ELR (cell line): ENCODE measurements around the gene XPNPEP1.

ENCODE experiments used
- DNase-seq: peaks from one replicate; pipeline ENCODE4 v3.0.0-alpha.2; 2015; ENCODE audit warnings: low read depth

XPNPEP1 gene

GRCh38 chr10:109922976-109923921, at the start of gene XPNPEP1:
TSS of gene XPNPEP1 (minus strand) at chr10:109923511. CDS start at chr10:109923433, 78 bp downstream.
- DNase-seq: peak; percentile 89

GRCh38 chr10:109972372-109973001, 49.2 kb upstream of the XPNPEP1 start:
- DNase-seq: no peak

DNA sequence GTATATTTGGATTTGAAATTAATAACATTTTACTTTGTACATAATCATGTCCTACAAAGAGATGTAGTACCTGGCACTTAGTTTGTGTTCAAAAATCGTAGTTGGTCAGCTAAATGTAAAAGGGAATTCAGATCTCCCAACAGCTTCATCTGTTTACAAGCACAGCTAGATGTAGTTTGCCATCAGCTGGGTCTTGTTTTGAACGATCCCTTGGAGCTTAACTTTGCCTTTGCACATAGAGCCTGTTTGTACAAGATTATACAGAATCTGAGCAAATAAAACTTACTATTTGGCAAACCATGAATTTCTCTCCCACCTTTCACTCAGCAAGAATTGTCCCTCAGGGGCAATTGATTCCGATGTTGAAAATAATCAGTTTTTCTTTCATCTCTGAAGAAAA, 48.3 kb upstream of the XPNPEP1 start:
- DNase-seq: no peak

DNA sequence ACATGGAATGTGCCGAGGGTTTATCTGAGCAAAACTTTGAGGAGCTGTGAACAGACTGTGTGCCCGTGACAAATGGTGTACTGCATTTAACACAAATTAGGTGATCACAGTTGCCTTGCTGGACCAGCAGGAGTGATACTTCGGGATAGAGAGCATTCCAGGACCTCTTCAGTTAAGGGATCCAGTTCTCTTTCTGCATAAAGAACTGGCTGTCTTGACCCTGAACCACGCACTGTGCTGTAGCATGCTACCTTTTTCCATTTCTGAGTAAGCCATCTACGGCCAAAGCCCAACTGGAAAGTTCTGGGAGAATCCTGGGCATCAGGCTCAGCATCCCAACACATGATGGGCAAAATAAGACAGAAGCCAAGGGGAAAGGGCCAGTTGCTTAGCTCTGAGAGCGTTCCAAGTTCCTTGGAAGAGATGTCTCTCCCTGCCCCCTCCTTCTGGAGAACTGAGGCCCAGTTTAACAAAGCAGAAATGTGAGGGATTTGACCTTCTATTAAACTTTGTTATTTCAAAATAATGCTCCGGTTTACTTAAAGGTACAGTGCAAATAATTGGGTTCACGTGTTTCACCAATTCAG, 46.5 kb upstream of the XPNPEP1 start:
- no peak for DNase-seq

DNA sequence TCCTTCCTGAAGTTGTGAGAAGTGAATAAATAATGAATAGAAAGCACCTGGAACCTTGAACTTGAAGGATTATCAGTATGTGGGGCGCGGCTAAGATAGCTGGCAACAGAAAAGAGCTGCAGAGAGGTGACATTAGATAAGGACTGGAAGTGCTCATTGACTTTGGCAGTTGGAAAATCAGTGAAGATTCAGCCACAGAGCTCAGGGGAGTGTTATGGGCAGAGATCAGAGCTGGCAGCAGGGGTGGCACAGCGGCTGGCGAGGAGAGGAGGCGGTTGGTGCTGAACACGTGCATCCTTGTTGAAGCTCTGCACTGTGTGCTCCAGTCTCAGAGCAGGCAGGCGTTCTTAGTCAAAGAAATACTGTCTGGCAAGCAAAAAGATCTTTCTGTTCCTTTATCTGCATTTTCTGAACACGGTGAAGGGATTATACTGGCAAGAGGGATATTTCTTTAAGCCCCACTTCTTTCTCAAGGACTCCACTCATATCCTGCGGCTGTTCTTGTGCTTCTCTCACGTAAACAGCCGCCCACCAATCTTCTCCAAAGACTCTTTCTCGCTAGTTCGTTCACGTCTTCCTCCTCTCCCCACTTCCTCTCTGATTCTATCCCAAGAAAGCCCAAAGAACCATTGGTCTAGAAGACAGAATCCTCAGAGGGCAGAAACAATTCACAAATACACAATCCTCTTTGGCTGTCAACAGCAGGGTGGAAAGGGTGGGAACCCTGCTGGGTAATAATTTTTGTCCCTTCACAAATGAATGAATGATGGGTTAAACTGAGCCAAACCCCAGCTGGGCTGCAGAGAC, 45.8 kb upstream of the XPNPEP1 start:
- no peak for DNase-seq

DNA sequence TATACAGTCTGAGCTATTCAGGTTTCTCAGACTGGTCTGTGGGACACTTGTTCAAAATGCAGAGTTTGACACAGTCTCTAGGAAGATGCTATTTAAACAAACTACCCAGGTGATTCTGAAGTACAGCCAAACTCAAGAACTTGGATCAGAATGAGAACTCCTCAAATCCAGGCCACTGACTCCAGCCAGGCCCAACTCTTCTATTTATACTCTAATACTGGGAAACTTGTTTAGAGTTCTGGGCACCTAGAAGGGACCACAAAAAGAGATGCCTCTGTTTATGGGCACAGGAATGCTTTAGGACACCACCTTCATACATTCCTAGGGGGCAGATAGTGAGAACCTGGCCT, 44.4 kb upstream of the XPNPEP1 start:
- no peak for DNase-seq

GRCh38 chr10:109966961-109967738, 43.8 kb upstream of the XPNPEP1 start:
- peak; percentile 74 for DNase-seq

DNA sequence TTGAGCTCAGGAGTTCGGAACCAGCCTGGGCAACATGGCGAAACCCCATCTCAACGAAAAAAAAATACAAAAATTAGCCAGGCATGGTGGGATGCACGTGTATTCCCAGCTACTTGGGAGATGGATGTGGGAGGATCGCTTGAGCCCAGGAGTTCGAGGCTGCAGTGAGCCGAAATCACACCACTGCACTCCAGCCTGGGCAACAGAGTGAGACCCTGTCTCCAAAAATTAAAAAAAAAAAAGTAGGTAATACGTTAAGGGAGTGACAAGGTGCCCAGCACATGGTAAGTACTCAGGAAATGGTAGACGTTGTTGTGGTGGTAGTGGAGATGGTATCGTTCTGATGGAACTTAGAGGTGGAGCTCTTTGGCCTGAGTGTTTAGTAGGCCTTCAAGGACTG, 41.0 kb upstream of the XPNPEP1 start:
- DNase-seq: no peak

DNA sequence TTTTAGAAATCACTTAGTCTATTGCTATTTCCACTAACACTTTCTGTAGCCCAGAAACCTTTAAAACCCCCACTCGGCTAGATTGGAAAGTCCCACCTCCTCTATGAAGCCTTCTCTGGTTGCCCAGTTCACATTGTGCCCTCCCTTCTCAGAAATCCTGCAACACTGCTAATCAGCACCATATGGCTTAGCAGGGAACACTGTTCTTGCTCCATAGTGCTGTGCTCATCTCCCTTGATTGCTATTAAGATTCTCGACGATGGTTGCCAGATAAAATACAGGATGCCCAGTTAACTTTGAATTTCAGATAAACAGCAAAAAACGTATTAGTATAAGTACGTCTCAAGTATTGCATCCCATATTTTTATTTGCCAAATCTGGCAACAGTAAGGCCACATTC, 40.1 kb upstream of the XPNPEP1 start:
- DNase-seq: no peak

DNA sequence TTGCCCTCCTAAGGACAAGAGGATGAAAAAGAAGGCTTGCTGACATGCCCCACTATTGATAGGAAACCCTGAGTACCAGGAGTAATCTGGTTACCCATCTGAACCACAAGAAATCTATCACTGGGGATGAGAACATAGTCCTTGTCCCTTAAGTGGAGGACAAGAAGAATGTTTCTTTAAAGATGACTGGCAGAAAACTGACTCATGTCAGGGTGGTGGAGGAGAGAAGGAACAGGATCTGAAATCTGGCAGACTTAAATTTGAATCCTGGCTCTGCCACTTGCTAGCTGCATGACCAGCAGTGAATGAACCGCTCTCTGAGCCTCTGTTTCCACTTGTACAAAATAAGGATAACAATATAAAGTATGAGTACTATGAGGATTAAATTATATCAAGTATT, 38.9 kb upstream of the XPNPEP1 start:
- DNase-seq: peak; percentile 13

DNA sequence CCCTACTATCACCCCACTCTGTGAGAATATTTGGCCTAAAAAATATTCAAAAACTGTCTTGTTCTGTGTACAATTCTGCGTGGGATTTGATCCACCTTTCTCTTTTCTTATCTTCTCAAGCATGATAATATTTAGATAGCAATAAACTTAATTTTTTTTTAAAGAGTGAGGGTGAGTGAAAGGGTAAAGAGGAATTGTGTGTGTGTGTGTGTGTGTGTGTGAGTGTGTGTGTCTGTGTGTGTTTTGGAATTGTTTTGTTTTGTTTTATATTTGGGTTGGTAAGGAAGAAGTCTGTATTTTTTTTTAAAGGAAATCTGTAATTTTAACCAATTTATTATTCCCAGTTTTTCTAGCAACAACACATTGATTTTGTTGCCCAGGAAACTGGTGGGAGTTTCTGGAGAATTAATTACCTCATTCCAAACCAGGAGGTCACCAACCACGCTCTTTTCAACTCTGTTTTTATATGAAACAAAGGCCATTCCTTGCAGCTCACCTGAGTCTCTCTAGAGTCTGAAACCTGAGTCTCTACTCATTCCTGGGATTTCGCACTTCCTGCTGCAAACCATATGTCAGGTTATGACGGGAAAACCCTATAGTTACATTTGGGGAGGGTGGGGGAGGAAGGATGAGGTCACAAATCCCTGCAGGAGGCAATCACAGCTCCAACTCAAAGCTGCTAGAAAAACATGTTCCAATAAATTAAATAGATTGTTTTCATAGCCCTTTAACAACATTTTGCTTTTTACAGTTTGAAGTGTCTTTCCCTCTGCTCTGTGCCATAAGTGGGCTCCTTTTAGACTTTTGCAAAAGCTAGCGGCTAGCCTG, 38.1 kb upstream of the XPNPEP1 start:
- peak; percentile 26 for DNase-seq

DNA sequence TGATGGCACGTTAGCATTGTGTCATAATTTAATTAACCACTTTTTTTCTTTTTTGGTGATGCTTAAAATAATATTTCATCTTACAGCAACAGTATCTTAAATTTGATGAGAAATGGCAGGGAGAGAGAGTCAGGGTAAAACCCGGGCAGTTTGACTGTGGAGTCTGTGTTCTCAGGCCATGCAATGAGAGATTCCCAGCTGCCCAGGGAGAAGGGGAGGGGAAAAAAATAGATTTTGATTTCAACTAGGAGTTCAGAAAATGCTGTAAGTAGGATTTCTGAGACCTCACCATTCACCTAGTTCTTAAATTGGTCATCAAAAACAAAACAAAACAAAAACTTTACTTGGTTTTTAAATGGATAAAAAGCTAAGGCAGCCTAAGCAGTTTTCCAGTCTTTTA, 37.4 kb upstream of the XPNPEP1 start:
- no peak for DNase-seq

DNA sequence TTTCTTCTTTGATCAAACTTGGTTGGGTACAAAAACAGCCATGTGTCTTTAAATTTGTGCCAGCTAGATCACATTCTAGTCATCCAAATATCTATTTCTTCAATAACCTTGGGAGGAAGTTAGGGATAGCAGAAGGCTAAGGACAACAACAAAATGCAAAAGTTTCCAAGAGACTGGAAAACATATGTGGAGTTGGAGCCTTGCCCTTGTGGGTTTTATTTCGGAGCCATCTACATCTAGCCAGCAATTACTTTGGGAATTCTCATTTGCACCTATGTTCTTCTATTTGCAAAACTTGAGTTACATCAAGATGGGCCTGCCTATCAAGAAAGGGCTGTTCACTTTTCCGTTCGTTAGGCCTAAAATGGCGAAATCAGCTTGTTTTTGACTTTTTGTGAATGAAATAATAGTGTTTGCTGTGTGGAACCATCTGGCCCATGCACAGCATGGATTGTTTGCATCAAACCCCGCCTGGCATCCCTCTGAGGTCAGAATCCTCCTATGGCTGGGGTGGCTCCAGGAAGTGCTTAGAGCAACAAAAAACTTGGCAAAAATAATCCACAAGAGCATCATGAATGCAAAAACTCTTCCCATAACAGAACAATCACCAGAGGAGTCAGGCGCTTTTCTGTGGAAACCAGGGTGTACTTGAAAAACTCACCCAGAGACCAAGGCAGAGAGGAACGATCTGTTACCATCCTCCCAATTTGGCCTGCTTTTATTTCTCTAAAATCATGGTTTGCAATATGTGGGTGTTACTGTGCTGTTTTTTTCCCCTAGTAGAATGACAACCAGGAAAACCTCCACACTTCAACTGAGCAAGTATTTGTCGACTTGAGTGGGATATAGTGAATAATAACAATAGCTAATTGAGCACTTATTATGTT, 36.2 kb upstream of the XPNPEP1 start:
- DNase-seq: no peak

DNA sequence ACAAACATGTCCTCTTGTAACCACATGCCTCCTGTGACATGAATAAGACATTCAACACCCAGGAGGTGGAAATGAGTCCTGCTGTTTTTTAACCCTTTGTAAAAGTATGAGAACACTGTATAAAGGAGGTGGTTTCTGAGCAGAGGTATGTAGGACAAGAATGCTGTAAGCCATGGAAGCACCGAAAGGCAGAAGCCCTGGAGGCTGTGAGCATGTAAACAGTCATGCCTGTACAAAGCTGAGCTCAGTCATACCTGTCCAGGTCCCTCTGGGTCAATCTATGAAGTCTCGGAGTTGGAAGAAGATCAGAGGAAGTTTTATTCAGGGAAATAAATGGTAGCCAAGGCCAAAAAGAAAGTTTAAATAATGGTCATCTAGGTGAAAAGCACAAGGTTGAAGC, 34.7 kb upstream of the XPNPEP1 start:
- DNase-seq: no peak

- DNase-seq: no peak
These were observed 33.9 kb upstream of the XPNPEP1 start for GRCh38 chr10:109957092-109957797.

DNA sequence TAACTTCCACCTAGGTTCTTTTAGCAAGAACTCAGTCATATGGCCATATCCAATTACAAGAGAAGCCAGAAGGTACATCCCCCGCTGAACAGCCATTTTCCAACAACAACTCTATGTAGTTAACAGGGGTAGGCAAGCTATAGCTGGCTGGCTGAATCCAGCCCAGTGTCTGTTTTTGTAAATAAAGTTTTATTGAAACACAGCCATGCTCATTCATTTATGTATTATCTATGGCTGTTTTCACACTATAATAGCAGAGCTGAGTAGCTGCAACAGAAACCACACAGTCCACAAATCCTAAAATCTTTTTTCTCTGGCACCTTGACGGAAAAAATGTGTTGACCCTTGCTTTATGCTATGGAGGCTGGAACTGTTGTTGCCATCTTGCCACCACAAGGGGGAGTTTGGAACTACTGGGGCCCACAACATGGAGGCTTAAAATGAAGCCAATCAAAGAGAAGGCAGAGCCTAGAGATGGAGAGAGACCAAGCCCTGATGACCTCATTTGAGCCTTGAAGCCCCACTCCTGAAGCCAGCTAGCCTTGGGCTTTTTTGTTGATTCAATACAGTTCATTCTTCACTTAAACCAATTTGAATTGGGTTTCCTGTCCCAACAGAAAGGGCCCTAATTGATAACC, 33.3 kb upstream of the XPNPEP1 start:
- peak; percentile 81 for DNase-seq

DNA sequence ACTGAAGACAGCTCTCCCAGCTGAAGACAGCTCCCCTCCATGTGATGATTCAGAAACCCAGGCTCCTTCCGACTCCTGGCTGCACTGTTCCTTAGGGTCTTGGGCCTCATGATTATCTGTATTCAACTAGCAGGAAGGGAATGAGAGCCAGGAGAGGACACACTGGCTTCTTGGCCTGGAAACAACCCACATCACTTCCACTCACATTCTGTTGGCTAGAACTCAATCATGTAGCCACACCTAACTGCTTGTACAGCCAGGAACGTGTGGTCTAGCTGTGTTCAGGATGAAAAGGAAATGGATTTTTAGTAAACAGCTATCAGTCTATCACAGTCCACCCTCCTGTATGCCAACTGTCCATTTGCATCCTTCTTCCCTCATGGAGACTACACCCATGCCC, 30.5 kb upstream of the XPNPEP1 start:
- DNase-seq: no peak

DNA sequence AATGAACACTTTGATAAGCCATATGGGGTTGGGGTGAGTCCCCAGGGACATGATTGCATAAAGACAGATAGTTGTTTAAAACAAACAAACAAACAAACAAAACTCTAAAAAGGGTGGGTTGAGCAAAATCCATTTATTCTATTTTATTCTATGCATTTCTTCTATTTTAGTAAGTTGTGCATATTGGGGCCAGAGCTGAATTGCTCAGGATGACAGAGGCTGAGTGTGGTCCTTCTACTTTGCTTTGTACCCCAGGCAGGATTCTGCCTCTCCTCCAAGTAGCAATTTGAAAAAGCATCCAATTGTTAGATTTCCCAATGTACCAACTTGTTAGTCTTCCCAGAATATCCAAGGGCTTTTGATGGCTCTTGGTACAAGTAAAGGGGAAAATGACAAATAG, 29.2 kb upstream of the XPNPEP1 start:
- DNase-seq: no peak
